GM06990 (cell line): ENCODE results near the gene MRI1.

Experiments used
- DNase-seq: peaks from one replicate; pipeline ENCODE4 v3.0.0-alpha.2; 2011; ENCODE audit not compliant: insufficient read length; ENCODE audit errors: extremely low read depth
- H3K27me3 ChIP-seq: replicated peaks from 2 replicates; pipeline ENCODE4 v1.6.0; 2011; ENCODE audit warnings: low read length; ENCODE audit not compliant: control insufficient read depth, insufficient read depth
- H3K36me3 ChIP-seq: 2 replicates; pipeline ENCODE4 v1.5.1; 2011; ENCODE audit warnings: low read length; ENCODE audit not compliant: control insufficient read depth, insufficient read depth
- H3K4me3 ChIP-seq: replicated peaks from 2 replicates; pipeline ENCODE4 v1.5.1; 2011; ENCODE audit warnings: low read depth, mild to moderate bottlenecking, control low read depth, low read length
- CTCF ChIP-seq: IDR thresholded peaks from 2 replicates; pipeline ENCODE4 v1.5.1; 2011; ENCODE audit warnings: low read length, control low read depth, mild to moderate bottlenecking, inconsistent platforms; ENCODE audit not compliant: insufficient read depth, poor library complexity, severe bottlenecking

The MRI1 gene

GRCh38 chr19:13764101-13764807 is at the start of gene MRI1:
Gene MRI1 (plus strand): TSS chr19:13764522. CDS start chr19:13764589, 67 bp downstream.
- Histone ChIP-seq H3K36me3 (peaks cover 16% of the 10 kb centered on the region), H3K4me3 (peak within 1 kb of the TSS; percentile 83), H3K27me3 (no peaks in the 10 kb centered on the region)
- TF ChIP-seq CTCF = no peak
- DNase-seq = peak; percentile 79

- H3K36me3 ChIP-seq = no peaks in the 10 kb centered on the region
- no peak for TF ChIP-seq CTCF
- H3K4me3 ChIP-seq = no peak overlapping the region
- no peaks in the 10 kb centered on the region; the same call in none of the 2 replicates for H3K27me3 ChIP-seq
- DNase-seq = no peak
These were observed 47.1 kb upstream of the MRI1 start for GRCh38 chr19:13717194-13717643.

GRCh38 chr19:13718733-13719132 is 45.6 kb upstream of the MRI1 start:
- no peak for DNase-seq
- no peaks in the 10 kb centered on the region; the same call in none of the 2 replicates for H3K27me3 ChIP-seq
- TF ChIP-seq CTCF = peak; percentile 15
- no peaks in the 10 kb centered on the region for H3K36me3 ChIP-seq
- H3K4me3 ChIP-seq = no peak overlapping the region

- Histone ChIP-seq H3K4me3 (no peak overlapping the region), H3K27me3 (no peaks in the 10 kb centered on the region; the same call in 1 of the 2 replicates), H3K36me3 (no peaks in the 10 kb centered on the region)
- no peak for DNase-seq
- TF ChIP-seq CTCF = no peak
These were observed 42.2 kb upstream of the MRI1 start for GRCh38 chr19:13722146-13722545.

GRCh38 chr19:13723206-13723605 is 41.1 kb upstream of the MRI1 start:
- Histone ChIP-seq H3K4me3 (no peak overlapping the region), H3K36me3 (no peaks in the 10 kb centered on the region), H3K27me3 (no peaks in the 10 kb centered on the region; the same call in 1 of the 2 replicates)
- no peak for DNase-seq
- TF ChIP-seq CTCF = no peak

- DNase-seq = no peak
- Histone ChIP-seq H3K4me3 (no peak overlapping the region), H3K27me3 (no peaks in the 10 kb centered on the region), H3K36me3 (no peaks in the 10 kb centered on the region)
- TF ChIP-seq CTCF = no peak
These were observed 38.0 kb upstream of the MRI1 start for GRCh38 chr19:13726323-13726722.
